ENCODE results near the gene PDGFB. TPM values are rescaled to one million over a fixed set of nuclear protein-coding genes. Genes with fewer than 3 reads are reported as not detected.
A peak's percentile ranks its signal among the peaks of the same experiment; 100 is the strongest.

PDGFB gene
- total and polyA plus RNA-seq, 12 donors = 9.9 to 45.6 (median 18.5) TPM

GRCh38 chr22:39197578-39197977 lies 47.2 kb downstream of the PDGFB start:
- Histone ChIP-seq H3K27me3 (no peaks in the 10 kb centered on the region), H3K4me3 (no peak overlapping the region), H3K36me3 (no peaks in the 10 kb centered on the region), H3K27ac (no peak overlapping the region), H3K9me3 (peaks cover 0 to 24% (median 0%) of the 10 kb centered on the region in 11 donors), H3K4me1 (peaks cover 0 to 15% (median 0%) of the 10 kb centered on the region in 9 donors)
- 96 to 97% methylated on average over 5 of the region's 5 CpGs for WGBS, 2 donors
- ATAC-seq = no peak
- DNase-seq = no peak
- intact Hi-C loops (cut with DNase I) = no loop called here
- TF ChIP-seq CTCF (IDR thresholded peaks at IDR 0.05) = no peak

GRCh38 chr22:39194098-39194497 lies 50.7 kb downstream of the PDGFB start:
- no peak overlapping the region for H3K27ac ChIP-seq
- intact Hi-C loops (cut with DNase I) = no loop called here
- no peak for TF ChIP-seq CTCF (IDR thresholded peaks at IDR 0.05)
- peaks cover 0 to 23% (median 0%) of the 10 kb centered on the region in 11 donors for H3K9me3 ChIP-seq
- H3K4me1 ChIP-seq = no peaks in the 10 kb centered on the region
- WGBS, 2 donors = 83 to 94% methylated on average over 1 of the region's 1 CpG
- no peak overlapping the region for H3K4me3 ChIP-seq
- H3K27me3 ChIP-seq = no peaks in the 10 kb centered on the region
- ATAC-seq (no peak), DNase-seq (no peak)
- no peaks in the 10 kb centered on the region for H3K36me3 ChIP-seq

- no peak overlapping the region for H3K27ac ChIP-seq
- H3K9me3 ChIP-seq = peaks cover 0 to 4% (median 0%) of the 10 kb centered on the region in 11 donors
- WGBS, 2 donors = 55 to 56% methylated on average over 10 of the region's 10 CpGs
- H3K4me3 ChIP-seq = no peak overlapping the region
- no peaks in the 10 kb centered on the region for H3K27me3 ChIP-seq
- peaks cover 11 to 26% (median 23%) of the 10 kb centered on the region in 9 donors for H3K4me1 ChIP-seq
- ATAC-seq (no peak), DNase-seq (no peak)
- no peaks in the 10 kb centered on the region for H3K36me3 ChIP-seq
- no peak for TF ChIP-seq CTCF (IDR thresholded peaks at IDR 0.05)
- intact Hi-C loops (cut with DNase I) = loop anchor here in 2 of 10 donors (5.0 kb wide), 2 partner anchors 33 to 43 kb away; no protein-coding TSS in a partner anchor
Measured at GRCh38 chr22:39188809-39189208, 56.0 kb downstream of the PDGFB start.

GRCh38 chr22:39185601-39186012 lies 59.2 kb downstream of the PDGFB start:
- Histone ChIP-seq H3K27me3 (no peaks in the 10 kb centered on the region), H3K4me3 (no peak overlapping the region), H3K36me3 (no peaks in the 10 kb centered on the region), H3K9me3 (peaks cover 0 to 11% (median 0%) of the 10 kb centered on the region in 11 donors), H3K27ac (peak overlapping the region; percentile 78 to 92 (median 82)), H3K4me1 (peaks cover 11 to 28% (median 27%) of the 10 kb centered on the region in 9 donors)
- WGBS, 2 donors = 33 to 42% methylated on average over 11 of the region's 11 CpGs
- peak; percentile 79 to 95 (median 94) for ATAC-seq
- TF ChIP-seq CTCF (IDR thresholded peaks at IDR 0.05) = peak in 8 of 9 donors; percentile 30 to 74 (median 56)
- intact Hi-C loops (cut with DNase I) = loop anchor here in 2 of 10 donors (5.0 kb wide), 2 partner anchors 37 to 47 kb away; no protein-coding TSS in a partner anchor
- peak; percentile 76 to 80 for DNase-seq

Measured in heart right ventricle (tissue), 16 donors.